HG03135 (cell line): ENCODE data around the gene KCNIP4.

Experiments used
- ATAC-seq: cut with Tn5 transposase; IDR thresholded peaks from one replicate; pipeline ENCODE4 v1.9.1; 2021; ENCODE audit warnings: mild to moderate bottlenecking, moderate library complexity; ENCODE audit not compliant: unreplicated experiment

The KCNIP4 gene

DNA sequence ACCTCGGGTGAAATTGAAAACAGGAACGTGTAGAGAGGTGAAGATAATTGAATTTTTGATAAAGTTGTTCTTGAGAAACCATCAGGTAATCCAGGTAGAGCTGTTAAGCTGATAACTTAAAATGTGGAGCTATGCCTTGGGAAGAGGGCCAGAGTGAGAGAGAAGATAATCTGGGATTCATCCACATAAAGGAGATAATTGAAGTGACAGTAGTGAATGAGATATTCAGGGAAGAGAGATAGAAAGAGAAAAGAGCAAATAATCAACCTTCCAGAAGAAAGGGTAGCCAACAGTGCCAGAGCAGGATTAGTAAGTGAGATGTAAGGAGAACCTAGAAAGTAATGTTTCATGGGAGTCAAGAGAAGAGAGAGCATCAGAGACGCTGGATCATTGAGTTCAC, 950.7 kb downstream of the KCNIP4 start:
- no peak for ATAC-seq

GRCh38 chr4:20995610-20996009, 953.0 kb downstream of the KCNIP4 start:
- no peak for ATAC-seq

- ATAC-seq, result no peak
Measured at GRCh38 chr4:20995015-20995414, 953.6 kb downstream of the KCNIP4 start.

DNA sequence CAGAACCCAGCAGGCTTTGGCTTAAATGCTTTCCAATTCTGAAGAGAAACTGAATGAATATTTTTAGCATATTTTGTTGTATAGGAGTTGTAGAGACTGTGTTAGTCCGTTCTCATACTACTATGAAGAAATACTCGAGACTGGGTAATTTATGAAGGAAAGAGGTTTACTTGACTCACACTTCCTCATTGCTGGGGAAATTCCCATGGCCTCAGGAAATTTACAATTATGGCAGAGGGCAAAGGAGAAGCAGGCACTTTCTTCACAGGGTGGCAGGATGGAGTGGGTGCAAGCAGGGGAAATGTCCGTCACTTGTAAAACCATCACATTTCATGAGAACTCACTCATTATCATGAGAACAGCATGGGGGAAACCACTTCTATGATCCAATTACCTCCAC, 956.6 kb downstream of the KCNIP4 start:
- ATAC-seq, result no peak

DNA sequence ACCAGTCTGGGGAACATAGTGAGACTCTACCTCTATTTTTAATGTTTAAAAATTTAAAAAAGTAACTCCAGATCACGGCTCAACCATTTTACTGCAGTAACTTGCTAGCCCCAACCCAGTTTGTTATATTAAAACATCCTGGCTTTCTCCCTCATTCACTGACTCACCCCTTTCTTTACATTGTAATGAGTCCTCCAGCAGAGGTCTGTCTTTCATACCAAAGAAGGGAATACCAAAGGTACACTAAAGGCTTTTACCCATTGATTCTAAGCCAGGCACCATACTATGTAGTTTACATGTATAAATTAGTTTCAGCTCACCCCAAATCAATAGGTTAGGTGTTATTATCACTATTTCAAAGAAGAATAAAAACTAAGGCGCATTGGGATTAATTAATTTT, 961.4 kb downstream of the KCNIP4 start:
- no peak for ATAC-seq

- no peak for ATAC-seq
Measured at GRCh38 chr4:20984576-20984836, 964.1 kb downstream of the KCNIP4 start.

- no peak for ATAC-seq
Measured at GRCh38 chr4:20983763-20984575, 964.6 kb downstream of the KCNIP4 start.

DNA sequence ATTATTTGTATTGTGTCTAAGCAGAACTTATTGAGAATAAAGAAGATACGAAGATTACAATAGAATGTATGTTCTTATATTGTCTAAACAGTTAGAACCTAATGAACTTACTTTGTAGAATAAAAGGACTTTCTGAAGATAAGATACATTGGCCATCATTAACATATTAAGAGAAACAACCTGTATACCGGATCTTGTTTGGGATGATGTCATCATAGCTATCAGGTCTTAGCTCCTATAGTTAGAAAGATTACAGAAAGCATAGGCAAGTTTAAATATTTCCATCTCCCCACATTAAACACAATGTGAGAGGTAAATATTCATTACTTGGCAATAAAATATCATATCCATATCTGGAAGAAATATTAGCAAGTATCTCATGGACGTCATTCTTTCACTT, 966.0 kb downstream of the KCNIP4 start:
- no peak for ATAC-seq

- no peak for ATAC-seq
Measured at GRCh38 chr4:20960291-20960690, 988.3 kb downstream of the KCNIP4 start.

GRCh38 chr4:20954541-20954940, 994.0 kb downstream of the KCNIP4 start:
- no peak for ATAC-seq

DNA sequence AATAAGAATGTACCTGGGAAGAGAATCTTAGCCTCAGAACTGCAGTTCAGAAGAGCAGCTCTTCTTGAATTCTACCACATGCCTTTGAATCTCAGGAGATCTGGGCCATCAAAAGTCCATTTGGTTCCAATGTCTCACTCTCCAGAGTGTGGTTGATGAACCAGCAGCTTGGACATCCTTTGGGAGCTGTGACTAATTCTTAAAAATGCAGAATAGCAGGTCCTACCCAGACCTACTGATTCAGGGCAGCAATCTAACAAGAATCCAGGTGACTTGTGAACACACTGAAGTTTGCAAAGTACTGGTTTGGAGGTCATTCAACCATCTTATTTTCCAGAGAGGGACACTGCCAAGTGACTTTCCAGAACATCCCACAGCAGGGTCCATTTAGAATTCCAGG, 1003.6 kb downstream of the KCNIP4 start:
- ATAC-seq, result no peak

- ATAC-seq, result no peak
Measured at GRCh38 chr4:20944451-20944850, 1004.1 kb downstream of the KCNIP4 start.

DNA sequence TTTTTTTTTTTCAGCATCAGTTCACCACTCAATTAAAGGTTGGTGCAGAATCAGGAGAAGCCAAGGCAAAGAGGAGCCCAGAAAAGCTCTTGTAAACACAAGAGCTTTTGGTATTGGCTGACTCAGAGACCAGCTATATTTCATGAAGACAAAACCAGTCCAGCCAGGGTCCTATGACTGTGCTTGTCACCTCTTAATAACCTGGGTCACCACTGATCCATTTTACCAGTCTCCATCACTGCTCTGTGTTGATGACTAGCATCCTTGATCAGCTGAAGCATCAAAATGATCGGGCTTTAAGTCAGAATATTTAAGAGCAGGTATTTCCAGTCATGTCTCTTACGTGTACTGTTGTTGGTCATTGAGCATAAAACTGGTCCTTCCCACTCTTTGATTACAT, 1010.4 kb downstream of the KCNIP4 start:
- ATAC-seq, result no peak

DNA sequence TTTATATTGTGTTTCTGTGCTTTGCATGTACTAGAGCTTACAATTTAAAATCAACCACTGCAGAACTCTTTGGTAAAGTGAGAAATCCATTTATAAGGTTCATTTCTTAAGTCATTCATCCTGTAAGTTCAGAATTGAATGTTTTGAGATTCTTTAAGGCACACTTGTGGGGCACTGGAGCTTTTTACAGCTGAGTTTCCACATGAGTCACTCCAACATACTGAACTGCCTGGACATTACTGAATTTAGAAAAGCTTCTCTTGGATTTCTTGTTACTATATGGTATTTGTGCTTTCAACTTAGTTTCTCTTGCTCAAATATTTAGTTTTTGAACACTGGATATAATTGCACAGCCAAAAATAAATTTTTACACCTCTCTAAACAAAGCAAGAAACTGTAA, 1022.0 kb downstream of the KCNIP4 start:
- ATAC-seq, result no peak

- no peak for ATAC-seq
Measured at GRCh38 chr4:20925176-20925575, 1023.4 kb downstream of the KCNIP4 start.

GRCh38 chr4:20922962-20923361, 1025.6 kb downstream of the KCNIP4 start:
- ATAC-seq, result no peak

GRCh38 chr4:20916106-20916505, 1032.5 kb downstream of the KCNIP4 start:
- ATAC-seq, result no peak

GRCh38 chr4:20904966-20905365, 1043.6 kb downstream of the KCNIP4 start:
- no peak for ATAC-seq

GRCh38 chr4:20901851-20902250, 1046.7 kb downstream of the KCNIP4 start:
- no peak for ATAC-seq

- no peak for ATAC-seq
Measured at GRCh38 chr4:20899591-20899990, 1049.0 kb downstream of the KCNIP4 start.

DNA sequence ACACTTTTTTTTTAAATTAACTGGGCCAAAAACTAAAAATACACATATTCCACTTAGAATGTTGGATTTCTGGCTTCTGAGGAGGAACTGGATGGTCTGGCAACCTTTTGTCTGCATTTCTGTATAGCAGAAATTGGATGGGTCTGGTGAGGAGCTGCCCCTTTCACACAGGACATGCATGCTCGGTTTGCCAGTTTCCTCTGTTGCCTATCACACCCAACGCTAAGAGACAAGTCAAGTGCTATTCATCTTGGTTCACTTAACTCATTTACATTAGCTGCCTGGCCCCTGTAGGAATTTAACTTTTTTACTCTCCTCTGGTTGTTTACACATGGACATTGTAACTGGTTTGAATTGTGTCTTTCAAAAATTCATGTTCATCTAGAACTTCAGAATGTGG, 1052.6 kb downstream of the KCNIP4 start:
- no peak for ATAC-seq

DNA sequence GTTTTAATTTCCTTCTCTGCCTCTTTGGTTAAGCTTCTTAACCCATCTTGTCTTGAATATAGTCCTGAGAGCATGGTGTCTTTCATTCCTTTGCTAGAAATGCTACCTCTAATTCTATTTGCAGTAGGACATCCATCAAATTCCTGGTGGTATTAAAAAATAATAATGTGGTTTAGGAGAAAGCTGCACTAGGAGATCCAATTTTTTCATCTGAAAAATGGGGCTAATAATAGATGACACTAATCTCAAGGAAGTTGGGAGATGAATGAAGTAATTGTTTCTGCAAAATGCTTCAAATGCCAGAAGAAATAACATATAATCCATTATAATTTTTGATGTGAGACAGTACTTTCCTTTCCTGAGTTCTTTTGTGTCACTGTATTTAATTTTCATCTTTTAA, 1053.4 kb downstream of the KCNIP4 start:
- ATAC-seq, result no peak

DNA sequence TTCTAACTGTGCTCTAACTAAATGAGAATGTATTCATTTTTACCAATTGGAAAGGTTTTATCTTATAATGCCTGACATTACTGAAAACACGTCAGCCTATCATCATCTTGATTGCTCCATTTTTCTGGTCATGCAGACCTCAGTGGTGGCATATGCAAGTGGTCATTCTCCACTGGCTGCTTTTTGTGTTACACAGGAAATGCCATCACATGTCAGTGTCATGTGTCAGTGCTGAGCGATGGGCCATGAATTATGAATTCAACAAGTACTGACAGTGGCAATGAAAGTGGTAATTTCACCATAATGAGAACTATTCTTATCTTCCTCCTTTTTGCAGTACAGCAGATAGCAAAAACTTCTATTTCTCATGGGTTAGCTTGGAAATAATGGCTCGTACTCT, 1057.8 kb downstream of the KCNIP4 start:
- no peak for ATAC-seq
